ENCODE results near the gene INVS. TPM values are rescaled to one million over a fixed set of nuclear protein-coding genes. Genes with fewer than 3 reads are reported as not detected.
A peak's percentile ranks its signal among the peaks of the same experiment; 100 is the strongest.

The INVS gene
- total and polyA plus RNA-seq, 2 of the 13 experiments (the other 11 are each of a cell fraction or from before 2014, with no cell fraction given) = 11.3 to 16.3 TPM

- no peak for TF ChIP-seq GABPA (IDR thresholded peaks at IDR 0.05; ENCODE audit: low read depth, low read length)
- no peak for TF ChIP-seq GABPA (CRISPR knock-in tag; IDR thresholded peaks at IDR 0.05; ENCODE audit: low read depth)
- TF ChIP-seq NFYB (CRISPR knock-in tag; IDR thresholded peaks at IDR 0.05) = peak; percentile 80
- TF ChIP-seq ZNF616 (CRISPR knock-in tag; IDR thresholded peaks at IDR 0.05; ENCODE audit: low read depth) = no peak
- no peak for TF ChIP-seq MAZ (IDR thresholded peaks at IDR 0.05; ENCODE audit: borderline replicate concordance, low read depth, low read length)
- no peak for TF ChIP-seq MAZ (CRISPR knock-in tag; IDR thresholded peaks at IDR 0.05; ENCODE audit: low read depth)
- TF ChIP-seq ZMYM4 (CRISPR knock-in tag; IDR thresholded peaks at IDR 0.05) = no peak
- TF ChIP-seq JUNB (CRISPR knock-in tag; IDR thresholded peaks at IDR 0.05; ENCODE audit: borderline replicate concordance) = no peak
- TF ChIP-seq AHR (CRISPR knock-in tag; IDR thresholded peaks at IDR 0.05) = no peak
- TF ChIP-seq ZNF740 (CRISPR knock-in tag; IDR thresholded peaks at IDR 0.05) = no peak
- TF ChIP-seq WIZ (CRISPR knock-in tag; IDR thresholded peaks at IDR 0.05) = no peak
- TF ChIP-seq DPF2 (CRISPR knock-in tag; IDR thresholded peaks at IDR 0.05; ENCODE audit: borderline replicate concordance, low read depth) = no peak
- TF ChIP-seq TARDBP (CRISPR knock-in tag; IDR thresholded peaks at IDR 0.05) = 0 out of 2 replicates have a peak, but pooled peaks have one; percentile 29
- no peak for TF ChIP-seq MXD1 (CRISPR knock-in tag; IDR thresholded peaks at IDR 0.05)
- TF ChIP-seq NFYC (CRISPR knock-in tag; IDR thresholded peaks at IDR 0.05) = peak; percentile 82
- peak; percentile 35; the same call in 1 of the 2 replicates for TF ChIP-seq POLR2G (IDR thresholded peaks at IDR 0.05; ENCODE audit: low read depth, low read length)
- TF ChIP-seq CHD2 (IDR thresholded peaks at IDR 0.05; ENCODE audit: low read depth, low read length) = no peak
- TF ChIP-seq ZNF10 (CRISPR knock-in tag; IDR thresholded peaks at IDR 0.05; ENCODE audit: borderline replicate concordance, low read depth) = no peak
- TF ChIP-seq ZNF775 (CRISPR knock-in tag; IDR thresholded peaks at IDR 0.05; ENCODE audit: borderline replicate concordance) = no peak
- no peak for TF ChIP-seq ZFP36 (IDR thresholded peaks at IDR 0.05; ENCODE audit: borderline replicate concordance, low read depth, low read length, partially characterized antibody)
- TF ChIP-seq HNF1B (CRISPR knock-in tag; IDR thresholded peaks at IDR 0.05) = peak; percentile 8; the same call in 1 of the 2 replicates
- TF ChIP-seq ARNT (IDR thresholded peaks at IDR 0.05) = no peak
- no peak for TF ChIP-seq CEBPB (IDR thresholded peaks at IDR 0.05; ENCODE audit: borderline replicate concordance, low read depth, low read length)
- no peak for TF ChIP-seq ZNF773 (CRISPR knock-in tag; IDR thresholded peaks at IDR 0.05; ENCODE audit: borderline replicate concordance)
- TF ChIP-seq EZH2 (conservative IDR thresholded peaks at IDR 0.05; ENCODE audit: low read depth, low read length) = no peak
- peak in 1 of 2 experiments; percentile 11; a peak in 1 of 4 replicates for TF ChIP-seq ATF4 (CRISPR knock-in tag; IDR thresholded peaks at IDR 0.05)
- no peak for TF ChIP-seq NFIC (IDR thresholded peaks at IDR 0.05; ENCODE audit: low read length)
- TF ChIP-seq ATF7-NPFF (CRISPR knock-in tag; IDR thresholded peaks at IDR 0.05; ENCODE audit: low read depth) = no peak
Observed at GRCh38 chr9:100098046-100098886, 777 bp upstream of the INVS start (continued).

Data from HepG2 (cell line).